Measurements from ENCODE around the gene SMS.

DNA sequence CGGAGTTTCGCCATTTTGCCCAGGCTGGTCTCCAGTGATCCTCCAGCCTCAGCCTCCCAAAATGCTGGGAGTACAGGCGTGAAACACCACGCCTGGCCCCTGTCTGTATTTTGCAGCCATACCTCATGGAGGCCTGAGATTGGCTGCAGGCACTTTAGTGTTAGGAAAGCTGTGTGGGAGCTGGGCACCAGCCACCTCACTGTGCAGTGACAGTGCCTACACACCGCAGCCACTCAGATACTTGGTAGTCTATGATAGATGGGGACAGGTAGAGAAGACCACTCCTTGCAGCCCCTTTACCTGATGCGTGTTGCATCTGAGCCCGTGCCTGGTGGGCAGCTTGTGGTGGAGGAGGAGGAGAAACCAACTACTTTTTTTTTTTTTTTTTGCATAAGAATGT lies 16.3 kb downstream of the SMS start:
- TF ChIP-seq, protein P1, sequence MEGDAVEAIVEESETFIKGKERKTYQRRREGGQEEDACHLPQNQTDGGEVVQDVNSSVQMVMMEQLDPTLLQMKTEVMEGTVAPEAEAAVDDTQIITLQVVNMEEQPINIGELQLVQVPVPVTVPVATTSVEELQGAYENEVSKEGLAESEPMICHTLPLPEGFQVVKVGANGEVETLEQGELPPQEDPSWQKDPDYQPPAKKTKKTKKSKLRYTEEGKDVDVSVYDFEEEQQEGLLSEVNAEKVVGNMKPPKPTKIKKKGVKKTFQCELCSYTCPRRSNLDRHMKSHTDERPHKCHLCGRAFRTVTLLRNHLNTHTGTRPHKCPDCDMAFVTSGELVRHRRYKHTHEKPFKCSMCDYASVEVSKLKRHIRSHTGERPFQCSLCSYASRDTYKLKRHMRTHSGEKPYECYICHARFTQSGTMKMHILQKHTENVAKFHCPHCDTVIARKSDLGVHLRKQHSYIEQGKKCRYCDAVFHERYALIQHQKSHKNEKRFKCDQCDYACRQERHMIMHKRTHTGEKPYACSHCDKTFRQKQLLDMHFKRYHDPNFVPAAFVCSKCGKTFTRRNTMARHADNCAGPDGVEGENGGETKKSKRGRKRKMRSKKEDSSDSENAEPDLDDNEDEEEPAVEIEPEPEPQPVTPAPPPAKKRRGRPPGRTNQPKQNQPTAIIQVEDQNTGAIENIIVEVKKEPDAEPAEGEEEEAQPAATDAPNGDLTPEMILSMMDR (conservative IDR thresholded peaks at IDR 0.05; ENCODE audit: low read depth, low read length) = no peak
- no peak for TF ChIP-seq EZH2 (IDR thresholded peaks at IDR 0.05; ENCODE audit: low read length, unreplicated experiment)

All from PC-3 (cell line).